ENCODE results near the gene MRPL11.
"Not testable (repeated sequence)": the region's sequence is repeated elsewhere in the genome, so short reads cannot be mapped to it uniquely, and the experiment has no call there.

Gene MRPL11

DNA sequence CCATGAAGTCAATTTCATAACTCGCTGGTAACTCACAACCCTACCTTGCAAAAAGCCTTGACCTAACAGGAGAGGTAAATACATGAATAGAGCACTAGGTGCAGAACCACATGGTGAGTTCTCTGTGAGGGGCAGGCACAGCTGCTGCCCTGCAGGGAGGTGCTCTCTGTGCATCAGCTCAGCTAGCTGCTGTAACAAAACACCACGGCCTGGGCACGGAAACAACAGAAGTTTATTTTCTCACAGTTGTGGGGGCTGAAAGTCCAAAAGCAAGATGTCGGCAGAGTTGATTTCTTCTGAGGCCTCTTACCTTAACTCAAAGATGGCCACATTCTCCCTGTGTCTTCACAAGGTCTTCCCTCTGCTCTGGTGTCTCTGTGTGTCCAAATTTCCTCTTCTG, 13.0 kb upstream of the MRPL11 start:
- no peak overlapping the region for H3K27ac ChIP-seq (ENCODE audit: low read depth, low read length)

DNA sequence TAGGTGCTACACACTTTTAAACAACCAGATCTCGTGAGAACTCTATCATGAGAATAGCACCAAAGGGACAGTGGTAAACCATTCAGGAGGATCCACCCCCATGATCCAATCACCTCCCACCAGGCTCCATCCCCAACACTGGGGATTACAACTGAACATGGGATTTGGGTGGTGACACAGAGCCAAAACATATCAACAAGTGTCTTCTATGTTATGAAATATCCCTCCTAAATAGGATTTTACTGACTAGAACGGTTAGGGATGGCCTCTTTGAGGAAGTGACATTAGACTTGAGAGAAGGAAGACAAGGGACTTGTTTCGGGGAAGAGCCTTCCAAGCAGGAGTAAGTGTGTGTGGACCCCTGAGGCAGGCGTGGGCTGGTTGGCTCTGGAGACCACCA, 11.9 kb upstream of the MRPL11 start:
- Histone ChIP-seq H3K36me3 (ENCODE audit: insufficient read depth, low read length) (no peaks in the 10 kb centered on the region), H3K27me3 (ENCODE audit: insufficient read depth, low read length) (peaks cover 45% of the 10 kb centered on the region)

More for the DNA sequence above, 13.0 kb upstream of the MRPL11 start:
- Histone ChIP-seq H3K4me3 (ENCODE audit: low read depth, low read length) (no peak overlapping the region), H2AFZ (ENCODE audit: low read length, unreplicated experiment) (no peak overlapping the region), H3K36me3 (ENCODE audit: insufficient read depth, low read length) (no peaks in the 10 kb centered on the region), H3K4me1 (ENCODE audit: control insufficient read depth, insufficient read depth, low read length, unreplicated experiment) (no peaks in the 10 kb centered on the region), H3K27me3 (ENCODE audit: insufficient read depth, low read length) (peaks cover 45% of the 10 kb centered on the region), H3K79me2 (ENCODE audit: control insufficient read depth, insufficient read depth, low read length, unreplicated experiment) (no peaks in the 10 kb centered on the region)

DNA sequence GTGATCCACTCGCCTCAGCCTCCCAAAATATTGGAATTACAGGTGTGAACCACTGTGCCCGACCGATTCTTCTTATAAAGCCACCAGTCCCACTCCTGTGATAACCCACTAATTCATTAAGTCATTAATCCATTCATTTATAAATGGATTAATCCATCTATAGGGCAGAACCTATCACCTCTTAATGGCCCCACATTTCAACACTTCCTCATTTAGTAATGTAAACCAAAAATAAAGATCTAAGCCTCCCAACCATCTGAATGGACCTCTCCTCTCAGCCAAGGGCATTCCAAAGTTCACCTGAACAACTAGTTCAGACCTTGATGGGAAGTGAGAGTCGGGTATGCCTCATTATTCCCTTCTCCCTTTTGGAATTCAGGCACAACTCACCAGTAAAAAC, 9.9 kb upstream of the MRPL11 start:
- Histone ChIP-seq H3K79me2 (ENCODE audit: control insufficient read depth, insufficient read depth, low read length, unreplicated experiment) (no peaks in the 10 kb centered on the region), H3K4me3 (ENCODE audit: low read depth, low read length) (no peak overlapping the region), H3K27me3 (ENCODE audit: insufficient read depth, low read length) (peaks cover 41% of the 10 kb centered on the region), H3K27ac (ENCODE audit: low read depth, low read length) (no peak overlapping the region), H3K36me3 (ENCODE audit: insufficient read depth, low read length) (no peaks in the 10 kb centered on the region), H3K4me1 (ENCODE audit: control insufficient read depth, insufficient read depth, low read length, unreplicated experiment) (peaks cover 6% of the 10 kb centered on the region), H2AFZ (ENCODE audit: low read length, unreplicated experiment) (no peak overlapping the region)

More for the DNA sequence above, 11.9 kb upstream of the MRPL11 start:
- H3K4me3 ChIP-seq (ENCODE audit: low read depth, low read length): no peak overlapping the region
- no peaks in the 10 kb centered on the region for H3K79me2 ChIP-seq (ENCODE audit: control insufficient read depth, insufficient read depth, low read length, unreplicated experiment)
- no peak overlapping the region for H2AFZ ChIP-seq (ENCODE audit: low read length, unreplicated experiment)
- no peak overlapping the region for H3K27ac ChIP-seq (ENCODE audit: low read depth, low read length)
- H3K4me1 ChIP-seq (ENCODE audit: control insufficient read depth, insufficient read depth, low read length, unreplicated experiment): no peaks in the 10 kb centered on the region

GRCh38 chr11:66447012-66447411, 8.4 kb upstream of the MRPL11 start:
- peaks cover 34% of the 10 kb centered on the region for H3K27me3 ChIP-seq (ENCODE audit: insufficient read depth, low read length)
- no peak overlapping the region for H2AFZ ChIP-seq (ENCODE audit: low read length, unreplicated experiment)
- H3K4me3 ChIP-seq (ENCODE audit: low read depth, low read length): no peak overlapping the region
- H3K79me2 ChIP-seq (ENCODE audit: control insufficient read depth, insufficient read depth, low read length, unreplicated experiment): no peaks in the 10 kb centered on the region
- no peaks in the 10 kb centered on the region for H3K36me3 ChIP-seq (ENCODE audit: insufficient read depth, low read length)
- H3K4me1 ChIP-seq (ENCODE audit: control insufficient read depth, insufficient read depth, low read length, unreplicated experiment): peaks cover 12% of the 10 kb centered on the region
- H3K27ac ChIP-seq (ENCODE audit: low read depth, low read length): no peak overlapping the region

GRCh38 chr11:66443602-66444001, 5.0 kb upstream of the MRPL11 start:
- peak overlapping the region; percentile 89 for H3K27ac ChIP-seq (ENCODE audit: low read depth, low read length)

DNA sequence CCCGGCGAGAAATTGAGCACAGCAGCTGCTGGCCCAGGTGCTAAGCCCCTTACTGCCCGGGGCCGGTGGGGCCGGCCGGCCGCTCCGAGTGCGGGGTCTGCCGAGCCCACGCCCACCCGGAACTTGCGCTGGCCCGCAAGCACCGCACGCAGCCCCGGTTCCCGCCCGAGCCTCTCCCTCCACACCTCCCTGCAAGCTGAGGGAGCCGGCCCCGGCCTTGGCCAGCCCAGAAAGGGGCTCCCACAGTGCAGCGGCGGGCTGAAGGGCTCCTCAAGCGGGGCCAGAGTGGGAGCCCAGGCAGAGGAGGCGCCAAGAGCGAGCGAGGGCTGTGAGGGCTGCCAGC, 2.3 kb upstream of the MRPL11 start:
- H2AFZ ChIP-seq (ENCODE audit: low read length, unreplicated experiment); H3K79me2 ChIP-seq (ENCODE audit: control insufficient read depth, insufficient read depth, low read length, unreplicated experiment); H3K27ac ChIP-seq (ENCODE audit: low read depth, low read length); H3K27me3 ChIP-seq (ENCODE audit: insufficient read depth, low read length); H3K4me3 ChIP-seq (ENCODE audit: low read depth, low read length); H3K36me3 ChIP-seq (ENCODE audit: insufficient read depth, low read length): not testable (repeated sequence)
- H3K4me1 ChIP-seq (ENCODE audit: control insufficient read depth, insufficient read depth, low read length, unreplicated experiment): peaks cover 15% of the 10 kb centered on the region

More at GRCh38 chr11:66443602-66444001, 5.0 kb upstream of the MRPL11 start:
- no peak overlapping the region for H2AFZ ChIP-seq (ENCODE audit: low read length, unreplicated experiment)
- H3K36me3 ChIP-seq (ENCODE audit: insufficient read depth, low read length): no peaks in the 10 kb centered on the region
- H3K27me3 ChIP-seq (ENCODE audit: insufficient read depth, low read length): peaks cover 10% of the 10 kb centered on the region
- peaks cover 12% of the 10 kb centered on the region for H3K4me1 ChIP-seq (ENCODE audit: control insufficient read depth, insufficient read depth, low read length, unreplicated experiment)
- no peak overlapping the region for H3K4me3 ChIP-seq (ENCODE audit: low read depth, low read length)
- H3K79me2 ChIP-seq (ENCODE audit: control insufficient read depth, insufficient read depth, low read length, unreplicated experiment): no peaks in the 10 kb centered on the region

DNA sequence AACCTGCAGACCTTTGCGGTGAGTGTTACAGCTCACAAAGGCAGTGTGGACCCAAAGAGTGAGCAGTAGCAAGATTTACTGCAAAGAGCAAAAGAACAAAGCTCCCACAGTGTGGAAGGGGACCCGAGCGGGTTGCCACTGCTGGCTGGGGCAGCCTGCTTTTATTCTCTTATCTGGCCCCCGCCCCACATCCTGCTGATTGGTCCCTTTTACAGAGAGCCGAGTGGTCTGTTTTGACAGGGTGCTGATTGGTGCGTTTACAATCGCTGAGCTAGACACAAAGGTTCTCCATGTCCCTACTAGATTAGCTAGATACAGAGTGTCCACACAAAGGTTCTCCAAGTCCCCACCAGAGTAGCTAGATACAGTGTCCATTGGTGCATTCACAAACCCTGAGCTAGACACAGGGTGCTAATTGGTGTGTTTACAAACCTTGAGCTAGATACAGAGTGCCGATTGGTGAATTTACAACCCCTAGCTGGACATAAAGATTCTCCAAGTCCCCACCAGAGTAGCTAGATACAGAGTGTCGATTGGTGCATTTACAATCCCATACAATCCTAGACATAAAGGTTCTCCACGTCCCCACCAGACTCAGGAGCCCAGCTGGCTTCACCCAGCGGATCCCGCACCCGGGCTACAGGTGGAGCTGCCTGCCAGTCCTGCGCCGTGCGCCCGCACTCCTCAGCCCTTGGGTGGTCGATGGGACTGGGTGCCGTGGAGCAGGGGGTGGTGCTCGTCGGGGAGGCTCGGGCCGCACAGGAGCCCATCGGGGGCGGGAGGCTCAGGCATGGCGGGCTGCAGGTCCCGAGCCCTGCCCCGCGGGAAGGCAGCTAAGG, 1.7 kb upstream of the MRPL11 start:
- H3K36me3 ChIP-seq (ENCODE audit: insufficient read depth, low read length); H2AFZ ChIP-seq (ENCODE audit: low read length, unreplicated experiment); H3K4me3 ChIP-seq (ENCODE audit: low read depth, low read length); H3K27ac ChIP-seq (ENCODE audit: low read depth, low read length); H3K79me2 ChIP-seq (ENCODE audit: control insufficient read depth, insufficient read depth, low read length, unreplicated experiment); H3K27me3 ChIP-seq (ENCODE audit: insufficient read depth, low read length): not testable (repeated sequence)
- peaks cover 15% of the 10 kb centered on the region for H3K4me1 ChIP-seq (ENCODE audit: control insufficient read depth, insufficient read depth, low read length, unreplicated experiment)

GRCh38 chr11:66437979-66438503, 607 bp downstream of the MRPL11 start:
- H2AFZ ChIP-seq (ENCODE audit: low read length, unreplicated experiment): peak overlapping the region; percentile 92
- H3K4me1 ChIP-seq (ENCODE audit: control insufficient read depth, insufficient read depth, low read length, unreplicated experiment): peaks cover 4% of the 10 kb centered on the region
- H3K79me2 ChIP-seq (ENCODE audit: control insufficient read depth, insufficient read depth, low read length, unreplicated experiment): no peaks in the 10 kb centered on the region
- peak overlapping the region; percentile 87 for H3K4me3 ChIP-seq (ENCODE audit: low read depth, low read length)
- peaks cover 8% of the 10 kb centered on the region; the same call in 1 of the 2 replicates for H3K36me3 ChIP-seq (ENCODE audit: insufficient read depth, low read length)
- peak overlapping the region; percentile 63; the same call in 1 of the 2 replicates for H3K27ac ChIP-seq (ENCODE audit: low read depth, low read length)
- H3K27me3 ChIP-seq (ENCODE audit: insufficient read depth, low read length): no peaks in the 10 kb centered on the region

GRCh38 chr11:66432597-66432996, 6.1 kb downstream of the MRPL11 start:
- no peak overlapping the region for H3K27ac ChIP-seq (ENCODE audit: low read depth, low read length)
- no peak overlapping the region for H3K4me3 ChIP-seq (ENCODE audit: low read depth, low read length)
- no peaks in the 10 kb centered on the region for H3K79me2 ChIP-seq (ENCODE audit: control insufficient read depth, insufficient read depth, low read length, unreplicated experiment)
- no peaks in the 10 kb centered on the region for H3K4me1 ChIP-seq (ENCODE audit: control insufficient read depth, insufficient read depth, low read length, unreplicated experiment)
- no peaks in the 10 kb centered on the region for H3K27me3 ChIP-seq (ENCODE audit: insufficient read depth, low read length)
- H3K36me3 ChIP-seq (ENCODE audit: insufficient read depth, low read length): peaks cover 8% of the 10 kb centered on the region; the same call in 1 of the 2 replicates
- no peak overlapping the region for H2AFZ ChIP-seq (ENCODE audit: low read length, unreplicated experiment)

DNA sequence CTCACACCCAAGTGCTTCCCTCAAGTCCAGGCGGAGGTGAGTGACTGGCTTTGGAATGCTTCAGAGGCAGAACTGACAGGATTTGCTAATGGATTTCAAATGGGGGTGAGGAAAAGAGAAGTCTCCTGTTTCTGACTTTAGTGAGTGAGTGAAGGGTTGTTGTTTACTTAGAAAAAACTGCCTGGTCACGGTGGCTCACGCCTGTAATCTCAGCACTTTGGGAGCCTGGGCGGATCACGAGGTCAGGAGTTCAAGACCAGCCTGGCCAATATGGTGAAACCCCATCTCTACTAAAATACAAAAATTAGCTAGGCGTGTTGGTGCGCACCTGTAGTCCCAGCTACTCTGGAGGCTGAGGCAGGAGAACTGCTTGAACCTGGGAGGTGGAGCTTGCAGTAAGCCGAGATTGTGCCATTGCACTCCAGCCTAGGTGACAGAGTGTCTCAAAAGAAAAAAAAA, 6.7 kb downstream of the MRPL11 start:
- H2AFZ ChIP-seq (ENCODE audit: low read length, unreplicated experiment); H3K79me2 ChIP-seq (ENCODE audit: control insufficient read depth, insufficient read depth, low read length, unreplicated experiment); H3K4me3 ChIP-seq (ENCODE audit: low read depth, low read length); H3K4me1 ChIP-seq (ENCODE audit: control insufficient read depth, insufficient read depth, low read length, unreplicated experiment); H3K36me3 ChIP-seq (ENCODE audit: insufficient read depth, low read length); H3K27ac ChIP-seq (ENCODE audit: low read depth, low read length); H3K27me3 ChIP-seq (ENCODE audit: insufficient read depth, low read length): not testable (repeated sequence)

DNA sequence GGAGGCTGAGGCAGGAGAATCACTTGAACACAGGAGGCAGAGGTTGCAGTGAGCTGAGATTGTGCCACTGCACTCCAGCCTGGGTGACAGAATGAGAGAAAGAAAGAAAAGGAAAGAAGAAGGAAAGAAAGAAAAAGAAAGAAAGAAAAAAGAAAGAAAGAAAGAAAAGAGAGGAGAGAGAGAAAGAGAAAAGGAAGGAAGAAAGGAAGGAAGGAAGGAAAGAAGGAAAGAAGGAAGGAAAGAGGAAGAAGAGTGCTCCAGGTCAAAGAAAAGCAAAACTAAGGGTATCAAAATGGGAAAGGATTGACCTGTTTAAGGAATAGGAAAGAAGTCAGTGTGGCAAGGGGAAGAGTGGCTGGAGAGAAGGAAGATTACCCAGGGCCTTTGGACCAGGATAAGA, 7.4 kb downstream of the MRPL11 start:
- H2AFZ ChIP-seq (ENCODE audit: low read length, unreplicated experiment); H3K4me1 ChIP-seq (ENCODE audit: control insufficient read depth, insufficient read depth, low read length, unreplicated experiment); H3K36me3 ChIP-seq (ENCODE audit: insufficient read depth, low read length); H3K27me3 ChIP-seq (ENCODE audit: insufficient read depth, low read length); H3K79me2 ChIP-seq (ENCODE audit: control insufficient read depth, insufficient read depth, low read length, unreplicated experiment); H3K4me3 ChIP-seq (ENCODE audit: low read depth, low read length); H3K27ac ChIP-seq (ENCODE audit: low read depth, low read length): not testable (repeated sequence)
